K562 (cell line): ENCODE measurements around the gene TMEM41B. TPM values are rescaled to one million over a fixed set of nuclear protein-coding genes. Genes with fewer than 3 reads are reported as not detected.
A peak's percentile ranks its signal among the peaks of the same experiment; 100 is the strongest.

Source experiments
- BCOR ChIP-seq: fragments of 450-650 bp; IDR thresholded peaks from 2 replicates; pipeline ENCODE4 v1.6.1; 2016
- NFRKB ChIP-seq: fragments of 450-650 bp; IDR thresholded peaks from 2 replicates; pipeline ENCODE4 v1.6.1; 2016; ENCODE audit warnings: low read depth
- SIN3A ChIP-seq, 2 experiments: fragments of 150-350 bp in 1 of 2; IDR thresholded peaks; 2 replicates each; pipeline ENCODE4 v1.6.1; 2011 to 2016; ENCODE audit warnings: borderline replicate concordance in 2 of 2, low read depth in 2 of 2, low read length in 2 of 2, mild to moderate bottlenecking in 2 of 2, moderate library complexity in 2 of 2; ENCODE audit not compliant: control insufficient read depth in 1 of 2
- THRAP3 ChIP-seq: fragments of 450-650 bp; IDR thresholded peaks from 2 replicates; pipeline ENCODE4 v1.6.1; 2016; ENCODE audit warnings: mild to moderate bottlenecking, inconsistent platforms, borderline replicate concordance
- TOE1 ChIP-seq, 2 experiments: fragments of 450-650 bp in 1 of 2; sonication (generic) in 1 of 2; formaldehyde crosslinking in 1 of 2; IDR thresholded peaks; 2 replicates each; pipeline versions ENCODE4 v1.7.1 to v1.8.0; 2016 to 2022; ENCODE audit warnings: borderline replicate concordance in 2 of 2, mild to moderate bottlenecking in 2 of 2, antibody characterized with exemption in 1 of 2, inconsistent platforms in 1 of 2, low read depth in 1 of 2, missing genetic modification reagents in 1 of 2, moderate library complexity in 1 of 2
- ZFX ChIP-seq: sonication (generic); formaldehyde crosslinking; IDR thresholded peaks from 2 replicates; pipeline ENCODE4 v1.8.0; 2022; ENCODE audit warnings: mild to moderate bottlenecking, missing genetic modification reagents, moderate library complexity
- ZKSCAN1 ChIP-seq: fragments of 150-350 bp; IDR thresholded peaks from 2 replicates; pipeline ENCODE4 v1.6.1; 2016; ENCODE audit warnings: low read depth, low read length
- polyA plus RNA-seq, 8 experiments: library from polyadenylated mRNA; depleted of rRNA in 4 of 8; stranded (reverse) in 5 of 8; unstranded in 3 of 8; fragments of >200 nt; fragmentation: Nextera tagmentation in 2 of 8; fragmentation: Illumina TruSeq in 1 of 8; extraction: Ambion mirVana in 2 of 8; extraction: Trizol in 1 of 8; gene quantifications; 2 replicates each; pipeline versions ENCODE4 v1.2.1 to v1.2.3, GENCODE V29; 2011 to 2014; ENCODE audit warnings: inconsistent platforms in 1 of 8, missing spikeins in 1 of 8
- total RNA-seq, 7 experiments: library from RNA; depleted of rRNA in 6 of 7; stranded (reverse); fragments of >200 nt in 6 of 7; fragmentation: Illumina TruSeq in 2 of 7; extraction: Trizol in 2 of 7; gene quantifications; 2 replicates each; pipeline versions ENCODE4 v1.2.1 to v1.2.3, GENCODE V29; 2011 to 2021; ENCODE audit warnings: low replicate concordance in 1 of 7
- TF ChIP-seq, protein P1 (sequence below): fragments of 150-350 bp; IDR thresholded peaks from 2 replicates; pipeline ENCODE4 v1.6.1; 2014; ENCODE audit warnings: low read depth, mild to moderate bottlenecking, low read length, borderline replicate concordance
- TF ChIP-seq, protein P2 (sequence below): fragments of 200-400 bp; formaldehyde crosslinking; IDR thresholded peaks from 2 replicates; pipeline ENCODE4 v1.6.1; 2017; ENCODE audit warnings: mild to moderate bottlenecking, low read depth, low read length, moderate library complexity
- TF ChIP-seq, protein P3 (sequence below): sonication (generic); formaldehyde crosslinking; IDR thresholded peaks from 2 replicates; pipeline ENCODE4 v1.8.1; 2023; ENCODE audit warnings: missing genetic modification reagents, mild to moderate bottlenecking, borderline replicate concordance
- TF ChIP-seq, protein P4 (sequence below): sonication (generic); IDR thresholded peaks from 2 replicates; pipeline ENCODE4 v1.6.1; 2016
- TF ChIP-seq, protein P5 (sequence below), 2 experiments: fragments of 450-650 bp; IDR thresholded peaks; 2 replicates each; pipeline ENCODE4 v1.6.1; 2016

The TMEM41B gene
- total and polyA plus RNA-seq, 9 of the 15 experiments (the other 6 are each of a cell fraction or from before 2014, with no cell fraction given), result 17.1 to 89.6 (median 48.7) TPM

DNA sequence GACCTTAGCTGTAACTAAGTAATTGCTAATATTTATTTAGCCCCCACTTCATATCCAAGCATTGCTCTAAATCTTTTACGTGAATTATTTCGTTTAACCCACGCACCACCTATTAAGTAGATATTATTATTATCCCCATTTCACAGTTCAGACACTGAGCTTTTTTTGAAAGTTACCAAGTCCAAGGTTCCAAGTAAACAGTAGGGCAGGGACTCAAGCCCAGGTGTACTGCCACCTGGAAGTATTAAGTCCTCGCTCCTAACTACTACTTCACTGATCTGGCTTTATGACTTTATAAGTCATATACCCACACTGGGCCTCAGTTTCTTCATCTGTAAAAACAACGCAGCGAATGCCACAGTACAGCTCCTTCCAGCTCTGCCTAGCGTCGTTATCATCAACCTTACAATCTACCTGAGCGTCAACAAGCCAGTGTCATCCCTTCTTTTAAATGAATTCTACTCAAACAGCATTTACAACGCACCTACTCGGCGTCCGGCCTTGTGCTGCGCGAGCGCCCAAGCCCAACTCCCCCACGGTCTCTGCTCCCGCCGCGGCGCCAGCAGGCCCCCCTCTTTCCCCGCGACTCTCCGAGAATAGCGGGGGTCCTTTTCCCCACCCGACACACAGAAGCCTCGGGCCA is 624 bp downstream of the TMEM41B start (continued):
- peak; percentile 73 for TF ChIP-seq ZFX (CRISPR knock-in tag)
- TF ChIP-seq, protein P1, sequence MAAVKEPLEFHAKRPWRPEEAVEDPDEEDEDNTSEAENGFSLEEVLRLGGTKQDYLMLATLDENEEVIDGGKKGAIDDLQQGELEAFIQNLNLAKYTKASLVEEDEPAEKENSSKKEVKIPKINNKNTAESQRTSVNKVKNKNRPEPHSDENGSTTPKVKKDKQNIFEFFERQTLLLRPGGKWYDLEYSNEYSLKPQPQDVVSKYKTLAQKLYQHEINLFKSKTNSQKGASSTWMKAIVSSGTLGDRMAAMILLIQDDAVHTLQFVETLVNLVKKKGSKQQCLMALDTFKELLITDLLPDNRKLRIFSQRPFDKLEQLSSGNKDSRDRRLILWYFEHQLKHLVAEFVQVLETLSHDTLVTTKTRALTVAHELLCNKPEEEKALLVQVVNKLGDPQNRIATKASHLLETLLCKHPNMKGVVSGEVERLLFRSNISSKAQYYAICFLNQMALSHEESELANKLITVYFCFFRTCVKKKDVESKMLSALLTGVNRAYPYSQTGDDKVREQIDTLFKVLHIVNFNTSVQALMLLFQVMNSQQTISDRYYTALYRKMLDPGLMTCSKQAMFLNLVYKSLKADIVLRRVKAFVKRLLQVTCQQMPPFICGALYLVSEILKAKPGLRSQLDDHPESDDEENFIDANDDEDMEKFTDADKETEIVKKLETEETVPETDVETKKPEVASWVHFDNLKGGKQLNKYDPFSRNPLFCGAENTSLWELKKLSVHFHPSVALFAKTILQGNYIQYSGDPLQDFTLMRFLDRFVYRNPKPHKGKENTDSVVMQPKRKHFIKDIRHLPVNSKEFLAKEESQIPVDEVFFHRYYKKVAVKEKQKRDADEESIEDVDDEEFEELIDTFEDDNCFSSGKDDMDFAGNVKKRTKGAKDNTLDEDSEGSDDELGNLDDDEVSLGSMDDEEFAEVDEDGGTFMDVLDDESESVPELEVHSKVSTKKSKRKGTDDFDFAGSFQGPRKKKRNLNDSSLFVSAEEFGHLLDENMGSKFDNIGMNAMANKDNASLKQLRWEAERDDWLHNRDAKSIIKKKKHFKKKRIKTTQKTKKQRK, result no peak
- 0 out of 2 replicates have a peak, but pooled peaks have one; percentile 65 for TF ChIP-seq NFRKB
- TF ChIP-seq ZKSCAN1, result peak; percentile 95
- TF ChIP-seq, protein P2, sequence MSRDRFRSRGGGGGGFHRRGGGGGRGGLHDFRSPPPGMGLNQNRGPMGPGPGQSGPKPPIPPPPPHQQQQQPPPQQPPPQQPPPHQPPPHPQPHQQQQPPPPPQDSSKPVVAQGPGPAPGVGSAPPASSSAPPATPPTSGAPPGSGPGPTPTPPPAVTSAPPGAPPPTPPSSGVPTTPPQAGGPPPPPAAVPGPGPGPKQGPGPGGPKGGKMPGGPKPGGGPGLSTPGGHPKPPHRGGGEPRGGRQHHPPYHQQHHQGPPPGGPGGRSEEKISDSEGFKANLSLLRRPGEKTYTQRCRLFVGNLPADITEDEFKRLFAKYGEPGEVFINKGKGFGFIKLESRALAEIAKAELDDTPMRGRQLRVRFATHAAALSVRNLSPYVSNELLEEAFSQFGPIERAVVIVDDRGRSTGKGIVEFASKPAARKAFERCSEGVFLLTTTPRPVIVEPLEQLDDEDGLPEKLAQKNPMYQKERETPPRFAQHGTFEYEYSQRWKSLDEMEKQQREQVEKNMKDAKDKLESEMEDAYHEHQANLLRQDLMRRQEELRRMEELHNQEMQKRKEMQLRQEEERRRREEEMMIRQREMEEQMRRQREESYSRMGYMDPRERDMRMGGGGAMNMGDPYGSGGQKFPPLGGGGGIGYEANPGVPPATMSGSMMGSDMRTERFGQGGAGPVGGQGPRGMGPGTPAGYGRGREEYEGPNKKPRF, result no peak
- TF ChIP-seq, protein P3, sequence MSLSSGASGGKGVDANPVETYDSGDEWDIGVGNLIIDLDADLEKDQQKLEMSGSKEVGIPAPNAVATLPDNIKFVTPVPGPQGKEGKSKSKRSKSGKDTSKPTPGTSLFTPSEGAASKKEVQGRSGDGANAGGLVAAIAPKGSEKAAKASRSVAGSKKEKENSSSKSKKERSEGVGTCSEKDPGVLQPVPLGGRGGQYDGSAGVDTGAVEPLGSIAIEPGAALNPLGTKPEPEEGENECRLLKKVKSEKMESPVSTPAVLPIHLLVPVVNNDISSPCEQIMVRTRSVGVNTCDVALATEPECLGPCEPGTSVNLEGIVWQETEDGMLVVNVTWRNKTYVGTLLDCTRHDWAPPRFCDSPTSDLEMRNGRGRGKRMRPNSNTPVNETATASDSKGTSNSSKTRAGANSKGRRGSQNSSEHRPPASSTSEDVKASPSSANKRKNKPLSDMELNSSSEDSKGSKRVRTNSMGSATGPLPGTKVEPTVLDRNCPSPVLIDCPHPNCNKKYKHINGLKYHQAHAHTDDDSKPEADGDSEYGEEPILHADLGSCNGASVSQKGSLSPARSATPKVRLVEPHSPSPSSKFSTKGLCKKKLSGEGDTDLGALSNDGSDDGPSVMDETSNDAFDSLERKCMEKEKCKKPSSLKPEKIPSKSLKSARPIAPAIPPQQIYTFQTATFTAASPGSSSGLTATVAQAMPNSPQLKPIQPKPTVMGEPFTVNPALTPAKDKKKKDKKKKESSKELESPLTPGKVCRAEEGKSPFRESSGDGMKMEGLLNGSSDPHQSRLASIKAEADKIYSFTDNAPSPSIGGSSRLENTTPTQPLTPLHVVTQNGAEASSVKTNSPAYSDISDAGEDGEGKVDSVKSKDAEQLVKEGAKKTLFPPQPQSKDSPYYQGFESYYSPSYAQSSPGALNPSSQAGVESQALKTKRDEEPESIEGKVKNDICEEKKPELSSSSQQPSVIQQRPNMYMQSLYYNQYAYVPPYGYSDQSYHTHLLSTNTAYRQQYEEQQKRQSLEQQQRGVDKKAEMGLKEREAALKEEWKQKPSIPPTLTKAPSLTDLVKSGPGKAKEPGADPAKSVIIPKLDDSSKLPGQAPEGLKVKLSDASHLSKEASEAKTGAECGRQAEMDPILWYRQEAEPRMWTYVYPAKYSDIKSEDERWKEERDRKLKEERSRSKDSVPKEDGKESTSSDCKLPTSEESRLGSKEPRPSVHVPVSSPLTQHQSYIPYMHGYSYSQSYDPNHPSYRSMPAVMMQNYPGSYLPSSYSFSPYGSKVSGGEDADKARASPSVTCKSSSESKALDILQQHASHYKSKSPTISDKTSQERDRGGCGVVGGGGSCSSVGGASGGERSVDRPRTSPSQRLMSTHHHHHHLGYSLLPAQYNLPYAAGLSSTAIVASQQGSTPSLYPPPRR (CRISPR knock-in tag), result 0 out of 2 replicates have a peak, but pooled peaks have one; percentile 15
- TF ChIP-seq SIN3A (IDR thresholded peaks at IDR 0.05; ENCODE audit: borderline replicate concordance in 2 of 2, control insufficient read depth in 1 of 2, low read depth in 2 of 2, low read length in 2 of 2), result 0 out of 4 replicates have a peak, but pooled peaks of 1 of the 2 experiments have one; percentile 14
- TF ChIP-seq BCOR, result 0 out of 2 replicates have a peak, but pooled peaks have one; percentile 56
- no peak for TF ChIP-seq TOE1 (IDR thresholded peaks at IDR 0.05; ENCODE audit: borderline replicate concordance)
- TF ChIP-seq TOE1 (CRISPR knock-in tag; IDR thresholded peaks at IDR 0.05; ENCODE audit: borderline replicate concordance, low read depth), result 0 out of 2 replicates have a peak, but pooled peaks have one; percentile 63
- TF ChIP-seq, protein P4, sequence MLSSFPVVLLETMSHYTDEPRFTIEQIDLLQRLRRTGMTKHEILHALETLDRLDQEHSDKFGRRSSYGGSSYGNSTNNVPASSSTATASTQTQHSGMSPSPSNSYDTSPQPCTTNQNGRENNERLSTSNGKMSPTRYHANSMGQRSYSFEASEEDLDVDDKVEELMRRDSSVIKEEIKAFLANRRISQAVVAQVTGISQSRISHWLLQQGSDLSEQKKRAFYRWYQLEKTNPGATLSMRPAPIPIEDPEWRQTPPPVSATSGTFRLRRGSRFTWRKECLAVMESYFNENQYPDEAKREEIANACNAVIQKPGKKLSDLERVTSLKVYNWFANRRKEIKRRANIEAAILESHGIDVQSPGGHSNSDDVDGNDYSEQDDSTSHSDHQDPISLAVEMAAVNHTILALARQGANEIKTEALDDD, result no peak
- no peak for TF ChIP-seq THRAP3
- TF ChIP-seq, protein P5, sequence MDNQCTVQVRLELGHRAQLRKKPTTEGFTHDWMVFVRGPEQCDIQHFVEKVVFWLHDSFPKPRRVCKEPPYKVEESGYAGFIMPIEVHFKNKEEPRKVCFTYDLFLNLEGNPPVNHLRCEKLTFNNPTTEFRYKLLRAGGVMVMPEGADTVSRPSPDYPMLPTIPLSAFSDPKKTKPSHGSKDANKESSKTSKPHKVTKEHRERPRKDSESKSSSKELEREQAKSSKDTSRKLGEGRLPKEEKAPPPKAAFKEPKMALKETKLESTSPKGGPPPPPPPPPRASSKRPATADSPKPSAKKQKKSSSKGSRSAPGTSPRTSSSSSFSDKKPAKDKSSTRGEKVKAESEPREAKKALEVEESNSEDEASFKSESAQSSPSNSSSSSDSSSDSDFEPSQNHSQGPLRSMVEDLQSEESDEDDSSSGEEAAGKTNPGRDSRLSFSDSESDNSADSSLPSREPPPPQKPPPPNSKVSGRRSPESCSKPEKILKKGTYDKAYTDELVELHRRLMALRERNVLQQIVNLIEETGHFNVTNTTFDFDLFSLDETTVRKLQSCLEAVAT (IDR thresholded peaks at IDR 0.05), result peak in 1 of 2 experiments; percentile 49; a peak in 1 of 4 replicates
